Measurements from ENCODE around the gene CYLD. TPM values are rescaled to one million over a fixed set of nuclear protein-coding genes. Genes with fewer than 3 reads are reported as not detected.

The CYLD gene
- total and polyA plus RNA-seq, 12 donors: 17.5 to 78.3 (median 48.7) TPM

DNA sequence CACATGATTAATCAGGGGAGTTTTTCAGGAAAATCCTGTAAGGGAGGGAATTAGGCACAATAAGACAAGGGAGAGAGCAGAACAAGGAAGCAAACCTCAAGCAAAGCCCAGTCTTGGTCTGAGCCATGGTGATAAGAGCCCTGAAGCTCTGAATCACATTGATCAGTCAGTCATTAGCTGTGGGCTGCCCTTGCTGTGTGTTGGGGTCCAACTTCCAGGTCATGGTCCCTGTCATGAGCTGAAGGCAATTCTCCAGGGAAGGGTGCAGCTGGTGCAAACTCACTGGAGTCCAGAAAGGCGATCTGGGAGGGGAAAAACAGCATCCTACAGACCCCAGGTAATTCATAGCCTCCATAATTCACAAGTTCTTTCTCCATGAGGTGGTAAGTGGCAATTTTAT, 89.9 kb downstream of the CYLD start:
- no peaks in the 10 kb centered on the region for H3K9me3 ChIP-seq (replicated peaks in 1 of 3)
- H3K27ac ChIP-seq: no peak overlapping the region
- 63 to 100% (median 91%) methylated on average over 1 of the region's 1 CpG for WGBS, 4 donors
- no peaks in the 10 kb centered on the region for H3K27me3 ChIP-seq
- H3K36me3 ChIP-seq (replicated peaks in 1 of 2): no peaks in the 10 kb centered on the region
- no peak for DNase-seq
- H3K4me1 ChIP-seq (replicated peaks in 1 of 2): no peaks in the 10 kb centered on the region
- intact Hi-C loops (cut with DNase I): no loop called here
- TF ChIP-seq POLR2A (IDR thresholded peaks at IDR 0.05) (no peak), CTCF (IDR thresholded peaks at IDR 0.05) (no peak)
- H3K4me3 ChIP-seq: no peak overlapping the region

- H3K4me3 ChIP-seq: no peak overlapping the region
- intact Hi-C loops (cut with DNase I): no loop called here
- H3K9me3 ChIP-seq (replicated peaks in 1 of 3): no peaks in the 10 kb centered on the region
- H3K27me3 ChIP-seq: no peaks in the 10 kb centered on the region
- WGBS, 4 donors: 81 to 93% (median 86%) methylated on average over 3 of the region's 3 CpGs
- no peaks in the 10 kb centered on the region for H3K4me1 ChIP-seq (replicated peaks in 1 of 2)
- H3K36me3 ChIP-seq (replicated peaks in 1 of 2): no peaks in the 10 kb centered on the region
- DNase-seq: no peak
- no peak overlapping the region for H3K27ac ChIP-seq
- TF ChIP-seq POLR2A (IDR thresholded peaks at IDR 0.05): no peak
- TF ChIP-seq CTCF (IDR thresholded peaks at IDR 0.05): no peak
Observed at GRCh38 chr16:50833929-50834328, 92.0 kb downstream of the CYLD start.

GRCh38 chr16:50834701-50835100, 92.8 kb downstream of the CYLD start:
- WGBS, 4 donors: 81 to 94% (median 89%) methylated on average over 2 to 4 of the region's 4 CpGs
- DNase-seq: no peak
- intact Hi-C loops (cut with DNase I): no loop called here

GRCh38 chr16:50835358-50836060, 93.6 kb downstream of the CYLD start:
- no peak for TF ChIP-seq CTCF (IDR thresholded peaks at IDR 0.05)
- TF ChIP-seq POLR2A (IDR thresholded peaks at IDR 0.05): no peak
- Histone ChIP-seq H3K9me3 (replicated peaks in 1 of 3) (no peaks in the 10 kb centered on the region), H3K4me1 (replicated peaks in 1 of 2) (no peaks in the 10 kb centered on the region), H3K4me3 (no peak overlapping the region), H3K27me3 (peaks cover 2% of the 10 kb centered on the region), H3K27ac (no peak overlapping the region), H3K36me3 (replicated peaks in 1 of 2) (no peaks in the 10 kb centered on the region)
- no peak for DNase-seq
- intact Hi-C loops (cut with DNase I): no loop called here
- WGBS, 4 donors: 64 to 75% (median 69%) methylated on average over 7 to 10 of the region's 10 CpGs

More at GRCh38 chr16:50834701-50835100, 92.8 kb downstream of the CYLD start:
- Histone ChIP-seq H3K4me1 (replicated peaks in 1 of 2) (no peaks in the 10 kb centered on the region), H3K27me3 (no peaks in the 10 kb centered on the region), H3K36me3 (replicated peaks in 1 of 2) (no peaks in the 10 kb centered on the region), H3K9me3 (replicated peaks in 1 of 3) (no peaks in the 10 kb centered on the region), H3K27ac (no peak overlapping the region), H3K4me3 (no peak overlapping the region)
- no peak for TF ChIP-seq CTCF (IDR thresholded peaks at IDR 0.05)
- no peak for TF ChIP-seq POLR2A (IDR thresholded peaks at IDR 0.05)

Data from adrenal gland (tissue), 12 donors.